HEK293 (cell line): ENCODE results near the gene CLECL1.

Experiments
- KLF1 ChIP-seq: fragments of 450-650 bp; formaldehyde crosslinking; IDR thresholded peaks from 2 replicates; pipeline ENCODE4 v1.5.1; 2016; ENCODE audit warnings: missing biosample characterization, missing genetic modification characterization
- KLF7 ChIP-seq: fragments of 450-650 bp; formaldehyde crosslinking; IDR thresholded peaks from 2 replicates; pipeline ENCODE4 v1.5.1; 2016; ENCODE audit warnings: missing biosample characterization, missing genetic modification characterization, borderline replicate concordance
- YY1 ChIP-seq: fragments of 450-650 bp; formaldehyde crosslinking; IDR thresholded peaks from 2 replicates; pipeline ENCODE4 v1.5.1; 2018; ENCODE audit warnings: missing biosample characterization, missing genetic modification characterization
- ZNF23 ChIP-seq: fragments of 450-650 bp; formaldehyde crosslinking; IDR thresholded peaks from 2 replicates; pipeline ENCODE4 v1.5.1; 2016; ENCODE audit warnings: missing biosample characterization, missing genetic modification characterization, borderline replicate concordance
- ZNF335 ChIP-seq: fragments of 450-650 bp; formaldehyde crosslinking; conservative IDR thresholded peaks from 2 replicates; pipeline ENCODE4 v1.5.1; 2016; ENCODE audit warnings: missing biosample characterization, missing genetic modification characterization
- ZNF658 ChIP-seq: fragments of 450-650 bp; formaldehyde crosslinking; IDR thresholded peaks from 2 replicates; pipeline ENCODE4; 2016; ENCODE audit warnings: missing biosample characterization, missing genetic modification characterization
- TF ChIP-seq, protein P1 (sequence below): fragments of 450-650 bp; formaldehyde crosslinking; IDR thresholded peaks from 2 replicates; pipeline ENCODE4 v1.5.1; 2016; ENCODE audit warnings: missing biosample characterization, missing genetic modification characterization, borderline replicate concordance
- TF ChIP-seq, protein P2 (sequence below): fragments of 450-650 bp; formaldehyde crosslinking; optimal IDR thresholded peaks from 2 replicates; pipeline ENCODE3; 2016; ENCODE audit warnings: missing biosample characterization, mild to moderate bottlenecking, missing genetic modification characterization

DNA sequence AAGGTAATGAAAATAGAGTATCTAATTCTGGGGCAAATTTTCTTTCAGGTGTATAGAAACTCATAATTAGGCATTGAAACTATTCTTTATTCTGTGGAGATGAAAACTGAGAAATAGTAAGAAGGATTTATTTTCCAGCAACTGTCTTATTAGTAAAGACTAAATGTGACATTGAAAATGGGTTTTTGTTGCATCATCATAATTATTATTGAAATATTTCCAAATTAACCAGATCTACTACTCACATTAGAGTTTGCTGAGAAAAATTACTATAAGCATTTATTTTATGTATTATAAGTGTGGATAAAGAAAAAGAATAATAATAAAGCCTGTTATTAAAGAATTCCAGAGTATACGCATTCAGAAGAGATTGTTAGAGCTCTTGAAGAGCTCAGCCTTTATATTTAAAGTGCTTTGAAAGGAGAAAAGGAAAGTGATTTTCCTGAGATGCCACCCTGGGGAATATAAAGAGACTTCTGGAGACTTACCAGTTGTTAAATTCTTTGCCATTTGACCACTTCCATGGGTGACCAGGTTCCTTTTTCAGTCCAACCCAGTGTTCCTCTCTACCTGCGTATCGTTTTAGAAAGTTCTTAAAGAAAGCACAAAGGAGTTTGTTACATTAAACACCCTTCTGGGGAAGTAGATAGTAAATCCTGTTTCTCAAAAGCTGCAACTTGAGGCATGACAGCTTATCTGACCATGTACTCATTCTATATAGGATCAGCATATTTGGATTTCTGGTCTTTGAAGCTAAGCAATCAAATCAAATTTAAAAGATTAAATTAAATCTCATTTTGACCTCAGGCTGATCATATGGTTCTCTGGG, 21.4 kb upstream of the CLECL1 start:
- TF ChIP-seq, protein P1, sequence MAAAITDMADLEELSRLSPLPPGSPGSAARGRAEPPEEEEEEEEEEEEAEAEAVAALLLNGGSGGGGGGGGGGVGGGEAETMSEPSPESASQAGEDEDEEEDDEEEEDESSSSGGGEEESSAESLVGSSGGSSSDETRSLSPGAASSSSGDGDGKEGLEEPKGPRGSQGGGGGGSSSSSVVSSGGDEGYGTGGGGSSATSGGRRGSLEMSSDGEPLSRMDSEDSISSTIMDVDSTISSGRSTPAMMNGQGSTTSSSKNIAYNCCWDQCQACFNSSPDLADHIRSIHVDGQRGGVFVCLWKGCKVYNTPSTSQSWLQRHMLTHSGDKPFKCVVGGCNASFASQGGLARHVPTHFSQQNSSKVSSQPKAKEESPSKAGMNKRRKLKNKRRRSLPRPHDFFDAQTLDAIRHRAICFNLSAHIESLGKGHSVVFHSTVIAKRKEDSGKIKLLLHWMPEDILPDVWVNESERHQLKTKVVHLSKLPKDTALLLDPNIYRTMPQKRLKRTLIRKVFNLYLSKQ (tag by site-specific recombination): no peak
- TF ChIP-seq KLF1 (tag by site-specific recombination) (no peak), YY1 (no peak), KLF7 (tag by site-specific recombination) (no peak), ZNF23 (tag by site-specific recombination) (no peak), ZNF658 (tag by site-specific recombination) (no peak), ZNF335 (no peak)
- TF ChIP-seq, protein P2, sequence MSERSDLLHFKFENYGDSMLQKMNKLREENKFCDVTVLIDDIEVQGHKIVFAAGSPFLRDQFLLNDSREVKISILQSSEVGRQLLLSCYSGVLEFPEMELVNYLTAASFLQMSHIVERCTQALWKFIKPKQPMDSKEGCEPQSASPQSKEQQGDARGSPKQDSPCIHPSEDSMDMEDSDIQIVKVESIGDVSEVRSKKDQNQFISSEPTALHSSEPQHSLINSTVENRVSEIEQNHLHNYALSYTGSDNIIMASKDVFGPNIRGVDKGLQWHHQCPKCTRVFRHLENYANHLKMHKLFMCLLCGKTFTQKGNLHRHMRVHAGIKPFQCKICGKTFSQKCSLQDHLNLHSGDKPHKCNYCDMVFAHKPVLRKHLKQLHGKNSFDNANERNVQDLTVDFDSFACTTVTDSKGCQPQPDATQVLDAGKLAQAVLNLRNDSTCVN (tag by site-specific recombination): no peak
